HL-60/S4 (cell line): ENCODE data around the gene FAM151B.

Source experiments
- in situ Hi-C: fragments of 300-500 bp; cut with MboI; formaldehyde crosslinking; loops from 2 replicates; pipeline ENCODE4 v1.14.3; 2022; ENCODE audit warnings: low sequenced_read_pairs

FAM151B gene

DNA sequence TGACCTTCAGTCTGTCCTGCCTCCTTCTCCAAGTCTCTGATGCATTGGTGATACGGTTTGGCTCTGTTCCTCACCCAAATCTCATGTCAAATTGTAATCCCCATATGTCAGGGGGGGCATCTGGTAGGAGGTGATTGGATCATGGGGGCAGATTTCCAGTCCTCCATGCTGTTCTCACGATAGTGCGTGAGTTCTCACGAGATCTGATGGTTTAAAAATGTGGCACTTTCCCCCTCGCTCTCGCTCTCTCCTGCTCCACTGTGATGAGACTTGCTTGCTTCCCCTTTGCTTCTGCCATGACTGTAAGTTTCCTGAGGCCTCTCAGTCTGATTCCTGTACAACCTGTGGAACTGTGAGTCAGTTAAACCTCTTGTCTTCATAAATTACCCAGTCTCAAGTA, 96.9 kb downstream of the FAM151B start:
- in situ Hi-C loops: no loop called here

DNA sequence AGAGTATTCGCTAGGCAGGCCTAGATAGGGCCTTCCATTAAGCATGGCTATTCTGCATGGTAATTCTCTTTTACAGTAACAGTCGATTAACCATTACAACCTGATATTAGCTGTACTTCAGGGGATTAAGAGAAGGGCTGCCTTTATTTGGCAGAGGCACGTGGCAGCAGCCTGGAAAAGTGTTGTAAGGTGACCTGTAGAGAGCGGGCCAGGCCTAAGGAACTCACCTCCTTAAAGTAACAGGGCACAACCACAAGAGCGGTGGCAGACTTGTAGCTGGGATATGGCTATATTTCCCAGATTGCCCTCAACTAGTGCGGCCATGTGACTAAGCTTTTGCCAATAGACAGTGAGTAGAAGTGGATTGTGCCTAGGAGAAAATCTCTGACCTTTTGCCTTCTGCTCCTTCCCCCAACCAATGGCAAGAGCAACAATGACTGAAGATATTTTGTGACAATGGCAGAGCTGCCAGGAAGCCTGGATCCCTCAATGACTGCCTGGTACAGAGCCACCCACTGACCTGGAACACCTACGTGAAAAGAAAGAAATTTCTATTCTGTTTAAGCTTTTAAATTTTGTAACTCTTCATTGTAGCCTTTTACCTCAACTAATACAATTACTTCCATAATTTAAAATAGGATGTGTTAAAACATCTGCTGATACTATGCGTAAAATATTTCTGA, 101.1 kb downstream of the FAM151B start:
- in situ Hi-C loops: no loop called here

- in situ Hi-C loops: no loop called here
These were observed 102.9 kb downstream of the FAM151B start for GRCh38 chr5:80590766-80591165.

DNA sequence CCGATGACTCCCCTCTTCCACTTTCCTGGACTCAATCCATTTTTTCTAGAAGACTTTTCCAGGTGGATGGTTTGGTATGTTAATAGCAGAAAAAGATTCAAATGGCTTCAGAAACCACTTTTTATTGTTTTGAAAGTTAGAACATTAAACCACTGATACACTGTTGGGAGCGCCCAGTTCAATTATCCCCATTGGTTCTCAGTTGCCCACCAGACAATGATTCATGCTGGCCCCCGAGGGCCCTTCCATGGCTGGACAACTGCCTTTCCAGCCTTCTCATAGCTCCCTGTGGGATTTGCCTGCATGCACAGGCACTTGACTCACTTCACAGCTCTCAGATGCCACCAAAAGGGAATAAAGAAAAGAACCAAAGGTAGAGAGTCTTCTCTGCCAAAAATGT, 103.5 kb downstream of the FAM151B start:
- in situ Hi-C loops: no loop called here

DNA sequence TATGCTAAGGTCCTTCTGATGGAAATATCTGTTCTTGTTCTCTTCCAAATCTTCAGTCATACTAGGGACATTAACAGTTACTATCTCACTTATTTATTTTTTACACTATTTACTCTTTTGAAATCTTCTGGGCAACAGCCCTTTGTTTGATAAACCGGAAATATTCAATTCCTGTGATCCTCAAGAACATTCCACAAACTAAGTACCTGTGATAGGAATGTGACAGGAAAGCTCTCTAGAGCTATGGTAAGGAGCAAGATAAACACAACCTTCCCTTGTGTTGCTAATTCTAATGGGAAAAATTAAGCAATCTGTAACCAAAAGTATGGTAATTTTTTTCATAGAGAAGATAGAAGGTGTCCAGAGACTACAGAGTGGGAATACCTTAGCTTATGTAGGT, 104.2 kb downstream of the FAM151B start:
- in situ Hi-C loops: no loop called here
